Right atrium auricular region (tissue), 2 donors: Measurements from ENCODE around the gene PSMD1. TPM values are rescaled to one million over a fixed set of nuclear protein-coding genes. Genes with fewer than 3 reads are reported as not detected.

Source experiments
- DNase-seq: peaks from one replicate; pipeline ENCODE4 v3.0.0-alpha.2; 2019; ENCODE audit warnings: low spot score
- H3K27ac ChIP-seq, 2 donors: fragments of 200-600 bp; sonication (generic); 1 replicate in 1 of 2; 2 replicates in 1 of 2; pipeline ENCODE4 v1.5.1; 2016 to 2019
- H3K27me3 ChIP-seq, 2 donors: fragments of 200-600 bp; sonication (generic); one replicate each; pipeline versions ENCODE4 v1.5.1 to v1.6.0; 2017 to 2019
- H3K36me3 ChIP-seq: fragments of 200-600 bp; sonication (generic); one replicate; pipeline ENCODE4 v1.5.1; 2016
- H3K4me1 ChIP-seq, 2 donors: fragments of 200-600 bp; sonication (generic); one replicate each; pipeline versions ENCODE4 v1.5.1 to v1.6.0; 2017 to 2019
- H3K4me3 ChIP-seq, 2 donors: fragments of 200-600 bp; sonication (generic); 1 replicate in 1 of 2; 2 replicates in 1 of 2; pipeline ENCODE4 v1.5.1; 2017 to 2019; ENCODE audit warnings: mild to moderate bottlenecking in 1 of 2, moderate library complexity in 1 of 2
- H3K9me3 ChIP-seq, 2 donors: fragments of 200-600 bp; sonication (generic); one replicate each; pipeline ENCODE4 v1.5.1; 2019
- CTCF ChIP-seq, 2 donors: fragments of 200-600 bp; sonication (generic); IDR thresholded peaks; one replicate each; pipeline ENCODE4 v1.5.1; 2019; ENCODE audit warnings: antibody characterized with exemption in 2 of 2
- total RNA-seq, 2 donors: library from RNA; depleted of rRNA; stranded (reverse); fragments of >200 nt; gene quantifications; one replicate each; pipeline ENCODE4 v1.1.0, GENCODE V29; 2016

The PSMD1 gene
- total RNA-seq, 2 donors from 2014 or later = 53.1 to 75.4 TPM

- no peak for TF ChIP-seq CTCF (IDR thresholded peaks at IDR 0.05)
- no peak for DNase-seq
- H3K4me1 ChIP-seq = peaks cover 0 to 40% of the 10 kb centered on the region in 2 donors
- H3K4me3 ChIP-seq = no peak overlapping the region
- no peaks in the 10 kb centered on the region for H3K9me3 ChIP-seq
- H3K27ac ChIP-seq = peak overlapping the region; percentile 66 to 84
- H3K36me3 ChIP-seq = no peaks in the 10 kb centered on the region
- H3K27me3 ChIP-seq = no peaks in the 10 kb centered on the region
Observed at GRCh38 chr2:231185050-231185725, 128.5 kb downstream of the PSMD1 start.

GRCh38 chr2:231185886-231186285 is 129.2 kb downstream of the PSMD1 start:
- H3K36me3 ChIP-seq = no peaks in the 10 kb centered on the region
- no peaks in the 10 kb centered on the region for H3K9me3 ChIP-seq
- TF ChIP-seq CTCF (IDR thresholded peaks at IDR 0.05) = no peak
- DNase-seq = no peak
- no peak overlapping the region for H3K4me3 ChIP-seq
- H3K27me3 ChIP-seq = no peaks in the 10 kb centered on the region
- peak overlapping the region; percentile 66 to 84 for H3K27ac ChIP-seq
- H3K4me1 ChIP-seq = peaks cover 0 to 47% of the 10 kb centered on the region in 2 donors

- Histone ChIP-seq H3K9me3 (no peaks in the 10 kb centered on the region), H3K27ac (peak overlapping the region; percentile 66 to 84), H3K36me3 (no peaks in the 10 kb centered on the region), H3K4me3 (no peak overlapping the region), H3K4me1 (peaks cover 0 to 49% of the 10 kb centered on the region in 2 donors), H3K27me3 (no peaks in the 10 kb centered on the region)
- no peak for DNase-seq
- no peak for TF ChIP-seq CTCF (IDR thresholded peaks at IDR 0.05)
Observed at GRCh38 chr2:231186325-231186724, 129.7 kb downstream of the PSMD1 start.

- Histone ChIP-seq H3K4me3 (no peak overlapping the region), H3K27ac (peak overlapping the region; percentile 84 to 88), H3K36me3 (no peaks in the 10 kb centered on the region), H3K27me3 (no peaks in the 10 kb centered on the region), H3K9me3 (no peaks in the 10 kb centered on the region), H3K4me1 (peaks cover 0 to 52% of the 10 kb centered on the region in 2 donors)
- DNase-seq = peak; percentile 94
- no peak for TF ChIP-seq CTCF (IDR thresholded peaks at IDR 0.05)
Observed at GRCh38 chr2:231187736-231188505, 131.3 kb downstream of the PSMD1 start.

- H3K36me3 ChIP-seq = no peaks in the 10 kb centered on the region
- DNase-seq = no peak
- H3K27me3 ChIP-seq = no peaks in the 10 kb centered on the region
- peaks cover 0 to 52% of the 10 kb centered on the region in 2 donors for H3K4me1 ChIP-seq
- H3K27ac ChIP-seq = peak overlapping the region; percentile 84 to 88
- no peaks in the 10 kb centered on the region for H3K9me3 ChIP-seq
- no peak overlapping the region for H3K4me3 ChIP-seq
- TF ChIP-seq CTCF (IDR thresholded peaks at IDR 0.05) = no peak
Observed at GRCh38 chr2:231188506-231189170, 132.0 kb downstream of the PSMD1 start.
